Right lobe of liver (tissue), 4 donors: ENCODE data around the gene NCAM2.

Experiments used
- CTCF ChIP-seq, 4 donors: fragments of 200-600 bp in 3 of 4; fragments of 450-650 bp in 1 of 4; IDR thresholded peaks; one replicate each; pipeline versions ENCODE4 v1.5.1 to v1.8.0; 2016 to 2022; ENCODE audit warnings: antibody characterized with exemption in 4 of 4, mild to moderate bottlenecking in 2 of 4
- POLR2A ChIP-seq: fragments of 450-650 bp; IDR thresholded peaks from one replicate; pipeline ENCODE4 v1.6.1; 2017; ENCODE audit warnings: antibody characterized with exemption, mild to moderate bottlenecking
- donor health status: DM: no; HTN: no; CAD: no.
- donor health status: DM: no; HTN: no; CAD: no.
- donor health status: DM: no; HTN: yes; CAD: no.

- TF ChIP-seq CTCF (IDR thresholded peaks at IDR 0.05) (no peak), POLR2A (no peak)
Observed at GRCh38 chr21:21466752-21467151, 468.5 kb downstream of the NCAM2 start.
